ENCODE results near the gene EPHB3.

Gene EPHB3

GRCh38 chr3:184583578-184584451 is 22.2 kb downstream of the EPHB3 start:
- H3K4me1 ChIP-seq (ENCODE audit: control insufficient read depth in 2 of 2, insufficient read depth in 1 of 2, low read depth in 1 of 2, low read length in 2 of 2) = peaks cover 31% of the 10 kb centered on the region in 2 donors
- peak overlapping the region; percentile 96 for H3K9ac ChIP-seq (ENCODE audit: low read depth, low read length, poor library complexity)
- no peaks in the 10 kb centered on the region for H3K79me1 ChIP-seq (ENCODE audit: low read depth, low read length)
- no peak overlapping the region for H3K27ac ChIP-seq (replicated peaks; ENCODE audit: low read length)
- peaks cover 0 to 15% (median 0%) of the 10 kb centered on the region in 3 experiments for H3K27me3 ChIP-seq (ENCODE audit: control insufficient read depth in 3 of 3, insufficient read depth in 3 of 3, low read depth in 1 of 3, low read length in 3 of 3)
- H2BK120ac ChIP-seq (ENCODE audit: low read depth, low read length) = peak overlapping the region; percentile 62
- peak overlapping the region; percentile 41 for H2AFZ ChIP-seq (ENCODE audit: low read length)
- H3K18ac ChIP-seq (ENCODE audit: low read length) = peak overlapping the region; percentile 99
- no peak for DNase-seq (ENCODE audit: low spot score)
- peak overlapping the region; percentile 90 for H3K4me2 ChIP-seq (ENCODE audit: insufficient read depth, low read length, poor library complexity, severe bottlenecking)
- no peaks in the 10 kb centered on the region for H3K9me3 ChIP-seq (replicated peaks in 1 of 2; ENCODE audit: control insufficient read depth in 2 of 2, insufficient read depth in 1 of 2, low read depth in 1 of 2, low read length in 2 of 2)
- H3K23ac ChIP-seq (ENCODE audit: low read depth, low read length, poor library complexity) = peak overlapping the region; percentile 87
- peak overlapping the region; percentile 12 for H2AK5ac ChIP-seq (ENCODE audit: low read depth, low read length)
- H4K8ac ChIP-seq (ENCODE audit: low read depth, low read length) = peak overlapping the region; percentile 24
- peaks cover 4 to 35% of the 10 kb centered on the region in 2 donors for H3K36me3 ChIP-seq (replicated peaks in 1 of 2; ENCODE audit: control insufficient read depth in 2 of 2, insufficient read depth in 2 of 2, low read length in 2 of 2)
- H4K91ac ChIP-seq (ENCODE audit: low read depth, low read length, poor library complexity) = peak overlapping the region; percentile 79
- H2BK15ac ChIP-seq (ENCODE audit: low read length) = peak overlapping the region; percentile 100
- peak overlapping the region; percentile 72 for H3K14ac ChIP-seq (ENCODE audit: low read length)
- peak overlapping the region; percentile 80 for H3K4ac ChIP-seq (ENCODE audit: low read length)
- H2BK5ac ChIP-seq (ENCODE audit: low read length) = peak overlapping the region; percentile 89
- H2BK12ac ChIP-seq (ENCODE audit: low read length) = peak overlapping the region; percentile 97
- peak overlapping the region; percentile 38 to 77 for H3K4me3 ChIP-seq (ENCODE audit: low read length in 2 of 2)
- WGBS, 2 donors (ENCODE audit: extremely low coverage in 2 of 2, insufficient read length in 2 of 2, insufficient replicate concordance in 1 of 2) = no CpG with 5 or more reads among the region's 80 CpGs

DNA sequence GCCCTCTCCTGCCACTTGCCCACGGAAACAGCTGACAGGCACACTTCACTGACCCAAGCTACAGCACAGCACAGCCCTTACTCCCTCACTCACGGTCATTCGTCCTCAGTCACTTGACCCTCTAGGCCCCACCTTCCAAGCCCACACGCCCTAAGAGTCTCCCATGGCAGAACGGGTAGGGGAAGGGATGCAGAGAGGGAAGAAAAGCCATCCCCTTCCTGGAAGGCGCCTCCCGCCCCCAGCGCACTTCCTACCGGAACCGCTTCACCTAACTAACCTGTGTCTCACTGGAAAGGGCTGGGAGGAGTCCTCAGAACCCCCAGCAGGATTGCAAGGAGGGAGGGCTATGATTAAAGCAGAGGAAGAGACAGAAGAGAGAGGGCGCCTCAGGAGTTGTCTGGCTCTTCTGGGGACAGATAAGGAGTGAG is 22.9 kb downstream of the EPHB3 start:
- Histone ChIP-seq H2AFZ (ENCODE audit: low read length) (peak overlapping the region; percentile 41), H4K91ac (ENCODE audit: low read depth, low read length, poor library complexity) (peak overlapping the region; percentile 79), H3K27me3 (ENCODE audit: control insufficient read depth in 3 of 3, insufficient read depth in 3 of 3, low read depth in 1 of 3, low read length in 3 of 3) (peaks cover 0 to 16% (median 0%) of the 10 kb centered on the region in 3 experiments), H3K36me3 (replicated peaks in 1 of 2; ENCODE audit: control insufficient read depth in 2 of 2, insufficient read depth in 2 of 2, low read length in 2 of 2) (peaks cover 4 to 30% of the 10 kb centered on the region in 2 donors), H4K8ac (ENCODE audit: low read depth, low read length) (no peak overlapping the region), H3K14ac (ENCODE audit: low read length) (peak overlapping the region; percentile 72), H3K27ac (replicated peaks; ENCODE audit: low read length) (no peak overlapping the region), H3K4me1 (ENCODE audit: control insufficient read depth in 2 of 2, insufficient read depth in 1 of 2, low read depth in 1 of 2, low read length in 2 of 2) (peaks cover 25 to 31% of the 10 kb centered on the region in 2 donors), H2BK5ac (ENCODE audit: low read length) (peak overlapping the region; percentile 20), H3K9me3 (replicated peaks in 1 of 2; ENCODE audit: control insufficient read depth in 2 of 2, insufficient read depth in 1 of 2, low read depth in 1 of 2, low read length in 2 of 2) (no peaks in the 10 kb centered on the region), H2BK12ac (ENCODE audit: low read length) (peak overlapping the region; percentile 95), H2AK5ac (ENCODE audit: low read depth, low read length) (peak overlapping the region; percentile 12), H3K4me3 (ENCODE audit: low read length in 2 of 2) (peak overlapping the region in 1 of 2 donors; percentile 77), H3K4ac (ENCODE audit: low read length) (peak overlapping the region; percentile 80), H3K9ac (ENCODE audit: low read depth, low read length, poor library complexity) (peak overlapping the region; percentile 46), H3K79me1 (ENCODE audit: low read depth, low read length) (no peaks in the 10 kb centered on the region), H3K23ac (ENCODE audit: low read depth, low read length, poor library complexity) (peak overlapping the region; percentile 87), H2BK120ac (ENCODE audit: low read depth, low read length) (peak overlapping the region; percentile 62), H2BK15ac (ENCODE audit: low read length) (peak overlapping the region; percentile 100), H3K18ac (ENCODE audit: low read length) (peak overlapping the region; percentile 98), H3K4me2 (ENCODE audit: insufficient read depth, low read length, poor library complexity, severe bottlenecking) (peak overlapping the region; percentile 90)
- DNase-seq (ENCODE audit: low spot score) = no peak
- WGBS, 2 donors (ENCODE audit: extremely low coverage in 2 of 2, insufficient read length in 2 of 2, insufficient replicate concordance in 1 of 2) = no CpG with 5 or more reads among the region's 11 CpGs

- no peak overlapping the region for H3K14ac ChIP-seq (ENCODE audit: low read length)
- H2BK120ac ChIP-seq (ENCODE audit: low read depth, low read length) = no peak overlapping the region
Observed at GRCh38 chr3:184585545-184585944, 24.0 kb downstream of the EPHB3 start.

GRCh38 chr3:184586851-184587250 is 25.3 kb downstream of the EPHB3 start:
- no peak overlapping the region for H4K8ac ChIP-seq (ENCODE audit: low read depth, low read length)
- H2BK12ac ChIP-seq (ENCODE audit: low read length) = no peak overlapping the region
- H3K4me3 ChIP-seq (ENCODE audit: low read length in 2 of 2) = no peak overlapping the region
- H3K27me3 ChIP-seq (ENCODE audit: control insufficient read depth in 3 of 3, insufficient read depth in 3 of 3, low read depth in 1 of 3, low read length in 3 of 3) = peaks cover 0 to 16% (median 0%) of the 10 kb centered on the region in 3 experiments
- no peak for DNase-seq (ENCODE audit: low spot score)
- peaks cover 0 to 6% of the 10 kb centered on the region in 2 donors for H3K36me3 ChIP-seq (replicated peaks in 1 of 2; ENCODE audit: control insufficient read depth in 2 of 2, insufficient read depth in 2 of 2, low read length in 2 of 2)
- H3K23ac ChIP-seq (ENCODE audit: low read depth, low read length, poor library complexity) = no peak overlapping the region
- no peak overlapping the region for H4K91ac ChIP-seq (ENCODE audit: low read depth, low read length, poor library complexity)
- no peak overlapping the region for H3K27ac ChIP-seq (replicated peaks; ENCODE audit: low read length)
- peaks cover 26 to 32% of the 10 kb centered on the region in 2 donors for H3K4me1 ChIP-seq (ENCODE audit: control insufficient read depth in 2 of 2, insufficient read depth in 1 of 2, low read depth in 1 of 2, low read length in 2 of 2)
- H3K18ac ChIP-seq (ENCODE audit: low read length) = no peak overlapping the region
- no peaks in the 10 kb centered on the region for H3K79me1 ChIP-seq (ENCODE audit: low read depth, low read length)
- H3K4me2 ChIP-seq (ENCODE audit: insufficient read depth, low read length, poor library complexity, severe bottlenecking) = no peak overlapping the region
- H3K14ac ChIP-seq (ENCODE audit: low read length) = no peak overlapping the region
- H3K4ac ChIP-seq (ENCODE audit: low read length) = no peak overlapping the region
- no peak overlapping the region for H2BK5ac ChIP-seq (ENCODE audit: low read length)
- H2AK5ac ChIP-seq (ENCODE audit: low read depth, low read length) = peak overlapping the region; percentile 66
- WGBS, 2 donors (ENCODE audit: extremely low coverage in 2 of 2, insufficient read length in 2 of 2, insufficient replicate concordance in 1 of 2) = no CpG with 5 or more reads among the region's 8 CpGs
- H2AFZ ChIP-seq (ENCODE audit: low read length) = no peak overlapping the region
- no peak overlapping the region for H2BK15ac ChIP-seq (ENCODE audit: low read length)
- H3K9me3 ChIP-seq (replicated peaks in 1 of 2; ENCODE audit: control insufficient read depth in 2 of 2, insufficient read depth in 1 of 2, low read depth in 1 of 2, low read length in 2 of 2) = no peaks in the 10 kb centered on the region
- no peak overlapping the region for H3K9ac ChIP-seq (ENCODE audit: low read depth, low read length, poor library complexity)
- H2BK120ac ChIP-seq (ENCODE audit: low read depth, low read length) = no peak overlapping the region

More at GRCh38 chr3:184585545-184585944, 24.0 kb downstream of the EPHB3 start:
- Histone ChIP-seq H3K27ac (replicated peaks; ENCODE audit: low read length) (no peak overlapping the region), H3K9me3 (replicated peaks in 1 of 2; ENCODE audit: control insufficient read depth in 2 of 2, insufficient read depth in 1 of 2, low read depth in 1 of 2, low read length in 2 of 2) (no peaks in the 10 kb centered on the region), H4K8ac (ENCODE audit: low read depth, low read length) (no peak overlapping the region), H3K36me3 (replicated peaks in 1 of 2; ENCODE audit: control insufficient read depth in 2 of 2, insufficient read depth in 2 of 2, low read length in 2 of 2) (peaks cover 0 to 19% of the 10 kb centered on the region in 2 donors), H2AFZ (ENCODE audit: low read length) (no peak overlapping the region), H3K79me1 (ENCODE audit: low read depth, low read length) (no peaks in the 10 kb centered on the region), H3K27me3 (ENCODE audit: control insufficient read depth in 3 of 3, insufficient read depth in 3 of 3, low read depth in 1 of 3, low read length in 3 of 3) (peaks cover 0 to 16% (median 0%) of the 10 kb centered on the region in 3 experiments), H3K4ac (ENCODE audit: low read length) (no peak overlapping the region), H2BK15ac (ENCODE audit: low read length) (no peak overlapping the region), H3K23ac (ENCODE audit: low read depth, low read length, poor library complexity) (no peak overlapping the region), H3K4me2 (ENCODE audit: insufficient read depth, low read length, poor library complexity, severe bottlenecking) (no peak overlapping the region), H2BK5ac (ENCODE audit: low read length) (no peak overlapping the region), H3K4me3 (ENCODE audit: low read length in 2 of 2) (no peak overlapping the region), H2BK12ac (ENCODE audit: low read length) (no peak overlapping the region), H4K91ac (ENCODE audit: low read depth, low read length, poor library complexity) (no peak overlapping the region), H3K4me1 (ENCODE audit: control insufficient read depth in 2 of 2, insufficient read depth in 1 of 2, low read depth in 1 of 2, low read length in 2 of 2) (peaks cover 24 to 31% of the 10 kb centered on the region in 2 donors), H2AK5ac (ENCODE audit: low read depth, low read length) (peak overlapping the region; percentile 82), H3K9ac (ENCODE audit: low read depth, low read length, poor library complexity) (no peak overlapping the region), H3K18ac (ENCODE audit: low read length) (no peak overlapping the region)
- WGBS, 2 donors (ENCODE audit: extremely low coverage in 2 of 2, insufficient read length in 2 of 2, insufficient replicate concordance in 1 of 2) = no CpG with 5 or more reads among the region's 6 CpGs
- DNase-seq (ENCODE audit: low spot score) = no peak
